K562 (cell line): ENCODE measurements around the gene NSUN3. TPM values are rescaled to one million over a fixed set of nuclear protein-coding genes. Genes with fewer than 3 reads are reported as not detected.

Experiments
- ATAC-seq: fragments of 200-7000 bp; cut with Tn5 transposase; 3 replicates; pipeline ENCODE4 v1.9.1; 2020; ENCODE audit warnings: moderate library complexity
- BruUV-seq: library from RNA; stranded (reverse); fragments of 400-500 nt; replicated peaks from 2 replicates; lab custom pipeline; 2021; lab: Mats Ljungman, UMichigan
- CTCF ChIA-PET: fragments of 300-600 bp; formaldehyde crosslinking; extraction: SDS; loops from one replicate; lab custom pipeline; 2021; ENCODE audit warnings: low intra/inter-chr PET ratio; lab: Yijun Ruan, JAX
- POLR2A ChIA-PET: fragments of 300-600, 350-650 bp; sonication (Branson Sonifier 250); formaldehyde crosslinking; extraction: SDS; loops from one replicate; lab custom pipeline; 2021; ENCODE audit warnings: antibody characterized with exemption, inconsistent platforms; lab: Yijun Ruan, JAX
- DNase-seq, 4 experiments: peaks; one replicate each; pipeline versions ENCODE4 v3.0.0 to v3.0.0-alpha.2; 2011 to 2018; ENCODE audit warnings: low spot score in 3 of 4, mixed read lengths in 3 of 4; ENCODE audit errors: extremely low read depth in 1 of 4
- FAIRE-seq: peaks from 2 replicates; lab custom pipeline; 2011; peaks lifted over from hg19 to GRCh38; lab: Jason Lieb, UNC
- H2AFZ ChIP-seq: 2 replicates; pipeline ENCODE4 v1.6.0; 2011; ENCODE audit warnings: low read depth, low read length, control low read depth, inconsistent platforms
- H3K27ac ChIP-seq: fragments of 200-600 bp; 3 replicates; pipeline ENCODE4 v1.8.0; 2011; ENCODE audit warnings: low read depth, mild to moderate bottlenecking, control low read depth, inconsistent platforms, low read length, moderate library complexity, mixed read lengths; ENCODE audit errors: extremely low read depth
- H3K27me3 ChIP-seq, 2 experiments: fragments of 300-600 bp in 1 of 2; 2 replicates in 1 of 2; 3 replicates in 1 of 2; pipeline versions ENCODE4 v1.6.0 to v1.8.0; 2011; ENCODE audit warnings: inconsistent platforms in 2 of 2, low read length in 2 of 2, mild to moderate bottlenecking in 1 of 2, mixed read lengths in 1 of 2, moderate library complexity in 1 of 2; ENCODE audit not compliant: control insufficient read depth in 2 of 2, insufficient read depth in 2 of 2
- H3K36me3 ChIP-seq: fragments of 300-600 bp; 3 replicates; pipeline ENCODE4 v1.8.0; 2011; ENCODE audit warnings: mild to moderate bottlenecking, low read length, inconsistent platforms; ENCODE audit not compliant: control insufficient read depth, insufficient read depth
- H3K4me1 ChIP-seq, 2 experiments: fragments of 200-600 bp in 1 of 2; replicated peaks in 1 of 2; 2 replicates in 1 of 2; 3 replicates in 1 of 2; pipeline versions ENCODE4 v1.5.1 to v1.8.0; 2011; ENCODE audit warnings: inconsistent platforms in 2 of 2, low read length in 2 of 2, mild to moderate bottlenecking in 1 of 2, mixed read lengths in 1 of 2, moderate library complexity in 1 of 2; ENCODE audit not compliant: control insufficient read depth in 2 of 2, insufficient read depth in 2 of 2
- H3K4me2 ChIP-seq: 2 replicates; pipeline ENCODE4 v1.6.1; 2011; ENCODE audit warnings: low read length, control low read depth, inconsistent platforms, mixed read lengths; ENCODE audit not compliant: insufficient read depth
- H3K4me3 ChIP-seq: fragments of 200-600 bp; sonication (generic), shearing (Covaris generic); 2 replicates; pipeline ENCODE4 v1.5.1; 2016; ENCODE audit warnings: control low read depth, inconsistent platforms
- H3K79me2 ChIP-seq: fragments of 200-600 bp; 3 replicates; pipeline ENCODE4 v1.8.0; 2011; ENCODE audit warnings: low read length, inconsistent platforms; ENCODE audit not compliant: control insufficient read depth, insufficient read depth
- H3K9ac ChIP-seq, 2 experiments: 2 replicates each; pipeline versions ENCODE4 v1.6.0 to v1.6.1; 2011; ENCODE audit warnings: low read depth in 2 of 2, low read length in 2 of 2, control low read depth in 1 of 2, inconsistent platforms in 1 of 2, mild to moderate bottlenecking in 1 of 2, mixed read lengths in 1 of 2; ENCODE audit not compliant: insufficient read depth in 1 of 2
- H3K9me1 ChIP-seq: one replicate; pipeline ENCODE4 v1.6.0; 2011; ENCODE audit warnings: inconsistent platforms, mild to moderate bottlenecking, low read length, moderate library complexity; ENCODE audit not compliant: control insufficient read depth, insufficient read depth
- H3K9me3 ChIP-seq: replicated peaks from 2 replicates; pipeline ENCODE4 v1.5.1; 2011; ENCODE audit warnings: low read depth, low read length, inconsistent platforms; ENCODE audit not compliant: control insufficient read depth, insufficient read depth
- H4K20me1 ChIP-seq: replicated peaks from 2 replicates; pipeline ENCODE4 v1.6.1; 2011; ENCODE audit warnings: low read length, inconsistent platforms, mixed read lengths; ENCODE audit not compliant: control insufficient read depth, insufficient read depth
- CBX5 ChIP-seq: IDR thresholded peaks from 2 replicates; pipeline ENCODE4 v1.6.1; 2014; ENCODE audit warnings: low read depth, borderline replicate concordance
- CC2D1A ChIP-seq: fragments of 450-650 bp; IDR thresholded peaks from 2 replicates; pipeline ENCODE4 v1.6.1; 2017; ENCODE audit warnings: mild to moderate bottlenecking
- DLX4 ChIP-seq: fragments of 250-450 bp; sonication (Bioruptor Pico); IDR thresholded peaks from 2 replicates; pipeline ENCODE4 v1.6.1; 2021; ENCODE audit warnings: mild to moderate bottlenecking
- E2F3 ChIP-seq: fragments of 250-450 bp; sonication (Bioruptor Pico); IDR thresholded peaks from 2 replicates; pipeline ENCODE4 v1.4.0; 2020; ENCODE audit warnings: mild to moderate bottlenecking
- EP400 ChIP-seq: fragments of 450-650 bp; IDR thresholded peaks from 2 replicates; pipeline ENCODE4 v1.6.1; 2017; ENCODE audit warnings: antibody characterized with exemption, mild to moderate bottlenecking, moderate library complexity
- KLF1 ChIP-seq: fragments of 450-650 bp; IDR thresholded peaks from 2 replicates; pipeline ENCODE4 v1.6.1; 2016; ENCODE audit warnings: missing genetic modification characterization, missing compliant biosample characterization
- MNT ChIP-seq, 2 experiments: fragments of 450-650 bp; conservative IDR thresholded peaks; 2 replicates each; pipeline ENCODE4 v1.6.1; 2017; ENCODE audit warnings: mild to moderate bottlenecking in 2 of 2, moderate library complexity in 2 of 2
- MYC ChIP-seq, 2 experiments: fragments of 250-450 bp in 1 of 2; sonication (Bioruptor Pico) in 1 of 2; IDR thresholded peaks; 2 replicates each; pipeline versions ENCODE4 v1.5.1 to v1.6.1; 2012 to 2021; ENCODE audit warnings: low read depth in 2 of 2, borderline replicate concordance in 1 of 2, improper control_type of control experiment in 1 of 2, low read length in 1 of 2, mild to moderate bottlenecking in 1 of 2, moderate library complexity in 1 of 2
- PATZ1 ChIP-seq: fragments of 250-450 bp; sonication (Bioruptor Pico); IDR thresholded peaks from 2 replicates; pipeline ENCODE4 v1.5.0; 2020; ENCODE audit warnings: mild to moderate bottlenecking, borderline replicate concordance
- RCOR1 ChIP-seq, 2 experiments: IDR thresholded peaks; 2 replicates each; pipeline ENCODE4 v1.6.1; 2012; ENCODE audit warnings: low read depth in 2 of 2, low read length in 2 of 2, borderline replicate concordance in 1 of 2, improper control_type of control experiment in 1 of 2
- ZNF12 ChIP-seq: sonication (generic); formaldehyde crosslinking; IDR thresholded peaks from 2 replicates; pipeline ENCODE4 v1.4.0; 2020; ENCODE audit warnings: mild to moderate bottlenecking, missing genetic modification reagents
- ZNF165 ChIP-seq: fragments of 250-450 bp; sonication (Bioruptor Pico); IDR thresholded peaks from 2 replicates; pipeline ENCODE4 v1.4.0; 2020; ENCODE audit warnings: borderline replicate concordance
- ZNF785 ChIP-seq: fragments of 250-450 bp; sonication (Bioruptor Pico); IDR thresholded peaks from 2 replicates; pipeline ENCODE4 v1.4.0; 2020; ENCODE audit warnings: mild to moderate bottlenecking
- WGBS: fragments of 100-300 bp; shearing (Covaris generic); methylation state at CpG from one replicate; pipeline ENCODE4 v1.1.6; 2016; ENCODE audit warnings: low coverage, mixed read lengths; ENCODE audit not compliant: insufficient coverage; ENCODE audit errors: missing lambda C conversion rate; 5-methylcytosine and 5-hydroxymethylcytosine counted together
- in situ Hi-C: fragments of 300-500 bp; cut with MboI; formaldehyde crosslinking; loops from 4 replicates; pipeline ENCODE4 v1.15.0; 2018; ENCODE audit warnings: inconsistent platforms, mixed read lengths
- intact Hi-C: fragments of 100-400 bp; cut with micrococcal nuclease; formaldehyde crosslinking; loops from 2 replicates; pipeline ENCODE4 v1.14.2; 2022
- polyA plus RNA-seq, 8 experiments: library from polyadenylated mRNA; depleted of rRNA in 4 of 8; stranded (reverse) in 5 of 8; unstranded in 3 of 8; fragments of >200 nt; fragmentation: Nextera tagmentation in 2 of 8; fragmentation: Illumina TruSeq in 1 of 8; extraction: Ambion mirVana in 2 of 8; extraction: Trizol in 1 of 8; gene quantifications; 2 replicates each; pipeline versions ENCODE4 v1.2.1 to v1.2.3, GENCODE V29; 2011 to 2014; ENCODE audit warnings: inconsistent platforms in 1 of 8, missing spikeins in 1 of 8
- total RNA-seq, 7 experiments: library from RNA; depleted of rRNA in 6 of 7; stranded (reverse); fragments of >200 nt in 6 of 7; fragmentation: Illumina TruSeq in 2 of 7; extraction: Trizol in 2 of 7; gene quantifications; 2 replicates each; pipeline versions ENCODE4 v1.2.1 to v1.2.3, GENCODE V29; 2011 to 2021; ENCODE audit warnings: low replicate concordance in 1 of 7

Gene NSUN3
- total and polyA plus RNA-seq, 9 of the 15 experiments (the other 6 are each of a cell fraction or from before 2014, with no cell fraction given): 4.4 to 12.3 (median 7.6) TPM

- no TSS peak for BruUV-seq
- POLR2A ChIA-PET: no interaction called here
These were observed 20.4 kb downstream of the NSUN3 start for GRCh38 chr3:94083261-94083660.

GRCh38 chr3:94089126-94089525, 26.3 kb downstream of the NSUN3 start:
- WGBS: 75% methylated on average over 1 of the region's 1 CpG
- Histone ChIP-seq H3K79me2 (no peaks in the 10 kb centered on the region), H3K27me3 (no peaks in the 10 kb centered on the region), H3K27ac (no peak overlapping the region), H3K9me1 (no peaks in the 10 kb centered on the region), H4K20me1 (no peaks in the 10 kb centered on the region), H2AFZ (no peak overlapping the region), H3K4me2 (no peak overlapping the region), H3K4me3 (no peak overlapping the region), H3K9me3 (no peaks in the 10 kb centered on the region), H3K9ac (no peak overlapping the region), H3K36me3 (0 out of 3 replicates have a peak, but pooled peaks cover 2% of the 10 kb centered on the region), H3K4me1 (no peaks in the 10 kb centered on the region; a peak in 1 of 5 replicates)
- FAIRE-seq: no peak
- ChIA-PET POLR2A (no interaction called here), CTCF (no interaction called here)
- in situ Hi-C loops (no loop called here), intact Hi-C loops (no loop called here)
- BruUV-seq: no TSS peak
- DNase-seq: no peak
- ATAC-seq: no peak
- TF ChIP-seq MNT (conservative IDR thresholded peaks at IDR 0.05) (no peak), ZNF12 (CRISPR knock-in tag) (no peak), KLF1 (tag) (no peak), EP400 (no peak), ZNF165 (CRISPR knock-in tag) (no peak), CBX5 (no peak), DLX4 (CRISPR knock-in tag) (no peak), PATZ1 (CRISPR knock-in tag) (no peak), MYC (IDR thresholded peaks at IDR 0.05; ENCODE audit: low read depth, low read length) (no peak), MYC (CRISPR knock-in tag; IDR thresholded peaks at IDR 0.05; ENCODE audit: borderline replicate concordance, low read depth) (no peak), E2F3 (CRISPR knock-in tag) (no peak)
- TF ChIP-seq, all 486 proteins: peak for 0

More at GRCh38 chr3:94083261-94083660, 20.4 kb downstream of the NSUN3 start:
- H3K4me3 ChIP-seq: no peak overlapping the region
- TF ChIP-seq CC2D1A (no peak), ZNF785 (CRISPR knock-in tag) (no peak), RCOR1 (IDR thresholded peaks at IDR 0.05; ENCODE audit: borderline replicate concordance in 1 of 2, low read depth in 2 of 2, low read length in 2 of 2) (no peak)
- H3K4me2 ChIP-seq: no peak overlapping the region
- CTCF ChIA-PET: no interaction called here
- H3K9me1 ChIP-seq: no peaks in the 10 kb centered on the region
- H3K36me3 ChIP-seq: 0 out of 3 replicates have a peak, but pooled peaks cover 3% of the 10 kb centered on the region
- H3K27me3 ChIP-seq: no peaks in the 10 kb centered on the region
- H4K20me1 ChIP-seq: no peaks in the 10 kb centered on the region
- peak; percentile 47; the same call in 2 of the 3 replicates for ATAC-seq
- no peak overlapping the region for H2AFZ ChIP-seq
- H3K9ac ChIP-seq: no peak overlapping the region
- in situ Hi-C loops (no loop called here), intact Hi-C loops (no loop called here)
- WGBS: 89% methylated on average over 4 of the region's 4 CpGs
- FAIRE-seq: no peak
- no peaks in the 10 kb centered on the region for H3K9me3 ChIP-seq
- no peaks in the 10 kb centered on the region for H3K79me2 ChIP-seq
- DNase-seq: no peak
- no peak overlapping the region for H3K27ac ChIP-seq
- no peaks in the 10 kb centered on the region for H3K4me1 ChIP-seq
